Muscle of back (tissue), 13 donors: ENCODE results near the gene S1PR4. TPM values are rescaled to one million over a fixed set of nuclear protein-coding genes. Genes with fewer than 3 reads are reported as not detected.
A peak's percentile ranks its signal among the peaks of the same experiment; 100 is the strongest.

ENCODE experiments used
- DNase-seq, 3 donors: peaks; one replicate each; pipeline versions ENCODE4 v3.0.0 to v3.0.0-alpha.2; 2013
- long read RNA-seq, 9 donors: transcript quantifications; one replicate each; lab custom pipeline, GENCODE V29; 2026
- polyA plus RNA-seq, 10 donors: library from polyadenylated mRNA; unstranded; fragments of 120-200 nt; gene quantifications; one replicate each; pipeline ENCODE4 v1.2.1, GENCODE V29; 2013; ENCODE audit not compliant: insufficient read length in 10 of 10

Gene S1PR4
- polyA plus RNA-seq, result 1 to 10 TPM in 1 of 10 donors, under 1 TPM in 9; 0.24 to 3.6 (median 0.44) TPM
- long read RNA-seq, donor 1, partial matches to known transcripts, result 0 of 1 reads
- long read RNA-seq, donor 1, other reads (novel, unspliced or antisense), result 0 of 1 reads
- long read RNA-seq, donor 2, result 0 reads
- long read RNA-seq, donor 3, result 0 reads
- long read RNA-seq, donor 4, result 0 reads
- long read RNA-seq, donor 5, partial matches to known transcripts, result 0 of 1 reads
- long read RNA-seq, donor 5, other reads (novel, unspliced or antisense), result 0 of 1 reads
- long read RNA-seq, donor 6, result 0 reads
- long read RNA-seq, donor 7, result 0 reads
- long read RNA-seq, donor 8, partial matches to known transcripts, result 0 of 2 reads
- long read RNA-seq, donor 8, other reads (novel, unspliced or antisense), result 0 of 2 reads
- long read RNA-seq, donor 9, result 0 reads

- no peak for DNase-seq
These were observed at the start of gene S1PR4 for GRCh38 chr19:3178377-3178972. TSS of gene S1PR4 (plus strand) at chr19:3178769. CDS start at chr19:3178793, 24 bp downstream.

DNA sequence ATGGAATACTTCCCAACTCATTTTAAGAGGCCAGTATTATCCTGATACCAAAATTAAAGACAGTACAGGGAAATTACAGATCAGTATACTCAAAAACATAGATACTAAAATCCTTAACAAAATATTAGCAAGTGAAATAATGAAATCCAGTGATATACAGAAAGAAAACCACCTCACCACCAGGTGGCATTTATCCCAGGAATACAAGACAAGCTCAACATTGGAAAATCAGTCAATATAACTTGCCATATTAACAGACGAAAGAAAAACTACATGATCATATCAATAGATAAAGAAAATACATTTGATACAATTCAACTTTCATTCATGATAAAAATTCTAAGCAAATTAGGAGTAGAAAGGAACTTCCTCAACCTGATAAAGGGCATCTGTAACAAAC, 49.5 kb upstream of the S1PR4 start:
- DNase-seq, result no peak

- DNase-seq, result no peak
These were observed 47.4 kb upstream of the S1PR4 start for GRCh38 chr19:3131168-3131567.

GRCh38 chr19:3132971-3133792, 45.4 kb upstream of the S1PR4 start:
- no peak for DNase-seq

- no peak for DNase-seq
These were observed 44.8 kb upstream of the S1PR4 start for GRCh38 chr19:3133793-3134116.

- no peak for DNase-seq
These were observed 42.4 kb upstream of the S1PR4 start, which contains the start of gene GNA15 for GRCh38 chr19:3135961-3136683. TSS of gene GNA15 (plus strand) at chr19:3136033. CDS start at chr19:3136451, 418 bp downstream.

- no peak for DNase-seq
These were observed 41.9 kb upstream of the S1PR4 start for GRCh38 chr19:3136684-3137055.

DNA sequence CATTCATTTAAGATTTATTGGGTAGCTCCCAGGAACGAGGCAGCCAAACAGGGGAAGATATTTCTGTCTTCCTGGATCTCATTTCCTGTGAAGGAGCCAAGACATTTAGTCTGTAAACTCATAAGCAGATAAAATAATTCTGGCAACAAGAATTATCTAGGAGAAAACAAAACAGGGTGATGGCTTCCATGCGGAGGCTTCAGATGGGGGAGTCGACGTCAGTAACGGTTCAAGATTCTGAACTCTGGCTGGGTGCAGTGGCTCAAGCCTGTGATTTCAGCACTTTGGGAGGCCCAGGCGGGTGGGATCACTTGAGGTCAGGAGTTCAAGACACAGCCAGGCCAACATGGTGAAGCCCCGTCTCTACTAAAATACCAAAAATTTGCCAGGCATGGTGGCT, 41.5 kb upstream of the S1PR4 start:
- peak in 1 of 3 donors; percentile 67 for DNase-seq

- DNase-seq, result no peak
These were observed 40.3 kb upstream of the S1PR4 start for GRCh38 chr19:3138268-3138667.

DNA sequence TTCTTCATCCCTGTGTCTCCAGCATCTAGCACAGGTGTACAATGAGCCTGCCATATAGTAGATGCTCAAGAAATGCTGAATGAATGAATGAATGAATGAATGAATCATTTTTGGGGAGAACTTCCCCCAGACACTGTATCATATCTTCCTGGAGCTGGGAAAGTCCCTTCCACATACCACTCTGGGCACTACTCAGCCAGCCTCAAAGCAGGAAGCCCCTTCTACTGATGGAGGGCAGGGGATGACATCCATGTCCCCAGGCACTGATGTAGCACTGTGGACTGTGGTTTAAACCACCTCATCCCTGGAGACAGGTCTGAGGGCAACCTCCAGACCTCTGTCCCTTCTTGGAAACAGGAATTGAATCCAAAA, 37.9 kb upstream of the S1PR4 start:
- DNase-seq, result no peak

- peak in 1 of 3 donors; percentile 75 for DNase-seq
These were observed 36.3 kb upstream of the S1PR4 start for GRCh38 chr19:3142292-3142670.

- DNase-seq, result no peak
These were observed 35.7 kb upstream of the S1PR4 start for GRCh38 chr19:3142781-3143337.

DNA sequence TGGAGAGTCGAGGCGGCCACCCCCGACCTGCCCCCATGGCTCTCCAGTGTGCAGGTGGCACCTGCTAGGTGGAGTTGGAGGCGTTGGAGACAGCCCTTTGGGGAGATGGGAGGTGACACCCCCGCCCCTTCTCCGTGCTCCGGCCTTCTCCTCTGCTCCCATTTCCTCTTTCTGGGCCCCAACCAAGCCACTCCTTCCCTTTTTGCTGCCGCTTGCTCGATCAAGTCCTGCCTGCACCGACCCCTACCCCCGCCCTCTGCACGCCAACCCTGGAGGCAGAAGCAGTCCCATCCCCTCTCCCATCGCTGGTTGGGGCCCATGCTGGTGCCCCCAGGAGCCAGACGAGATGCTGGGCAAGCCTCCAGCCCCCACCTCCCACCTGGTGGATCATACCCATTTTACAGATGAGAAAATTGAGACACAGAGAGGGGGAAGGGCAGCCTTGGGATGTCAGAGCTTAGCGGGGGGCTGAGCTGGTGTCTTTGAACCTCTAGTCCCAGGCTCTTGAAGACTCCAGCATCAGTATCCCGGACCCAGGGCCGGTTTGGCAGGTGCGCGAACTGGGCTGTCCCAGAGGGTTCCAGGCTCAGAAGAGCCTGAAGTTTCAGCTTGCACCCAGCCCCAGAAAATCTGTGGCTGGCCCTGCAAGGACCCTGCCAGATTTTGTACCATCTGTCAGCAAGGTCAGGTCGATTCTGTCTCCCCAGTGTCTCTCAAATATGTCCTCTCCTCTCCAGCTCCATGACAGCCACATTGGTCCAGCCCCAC, 32.5 kb upstream of the S1PR4 start:
- DNase-seq, result no peak

- no peak for DNase-seq
These were observed 31.9 kb upstream of the S1PR4 start for GRCh38 chr19:3146677-3147100.

GRCh38 chr19:3148503-3148902, 30.1 kb upstream of the S1PR4 start:
- DNase-seq, result no peak

- no peak for DNase-seq
These were observed 29.5 kb upstream of the S1PR4 start for GRCh38 chr19:3149089-3149488.

DNA sequence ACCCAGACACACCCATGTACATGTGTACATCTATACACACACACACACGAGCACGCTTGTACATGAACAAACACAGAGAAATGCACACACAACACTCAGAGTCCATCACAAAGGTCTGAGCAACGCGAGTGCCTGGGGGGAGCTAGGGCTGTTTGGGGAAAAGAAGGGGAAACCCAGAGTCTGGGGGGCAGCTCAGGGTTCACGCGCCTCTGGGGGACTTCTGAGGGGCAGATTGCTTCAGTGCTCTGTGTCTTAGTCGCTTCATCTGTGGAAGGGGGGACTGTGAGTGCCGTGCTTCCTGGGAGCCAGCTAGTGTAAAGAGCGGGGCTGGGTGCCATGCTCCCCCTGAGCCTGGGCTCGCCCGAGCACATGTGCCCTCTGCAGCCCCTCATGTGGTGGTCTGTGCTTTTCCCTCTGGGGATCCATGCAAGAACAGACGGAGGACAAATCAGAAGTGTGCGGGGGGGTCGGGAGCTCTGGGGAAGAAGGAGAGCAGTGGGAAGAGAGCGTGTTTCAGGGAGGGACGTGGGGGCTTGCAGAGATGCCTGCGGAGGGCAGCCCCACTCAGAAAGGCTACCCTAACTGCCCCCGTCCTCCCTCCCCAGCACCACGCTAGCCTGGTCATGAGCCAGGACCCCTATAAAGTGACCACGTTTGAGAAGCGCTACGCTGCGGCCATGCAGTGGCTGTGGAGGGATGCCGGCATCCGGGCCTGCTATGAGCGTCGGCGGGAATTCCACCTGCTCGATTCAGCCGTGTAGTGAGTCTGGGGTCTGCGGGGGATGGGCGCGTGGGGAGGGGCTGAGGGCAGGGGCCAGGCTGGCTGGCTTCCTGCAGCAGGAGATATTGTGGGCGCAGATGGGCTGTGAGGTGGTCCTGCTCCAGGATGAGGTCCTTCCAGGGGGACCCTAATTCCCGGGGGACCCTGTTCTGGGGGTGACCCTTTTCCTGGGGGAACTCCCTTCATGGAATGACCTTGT, 28.8 kb upstream of the S1PR4 start:
- no peak for DNase-seq

GRCh38 chr19:3150739-3151329, 27.7 kb upstream of the S1PR4 start:
- DNase-seq, result no peak
